Heart left ventricle (tissue), 16 donors: ENCODE measurements around the gene CLEC12A. TPM values are rescaled to one million over a fixed set of nuclear protein-coding genes. Genes with fewer than 3 reads are reported as not detected.
"Not testable (repeated sequence)": the region's sequence is repeated elsewhere in the genome, so short reads cannot be mapped to it uniquely, and the experiment has no call there.

Source experiments
- ATAC-seq, 4 donors: fragments of 200-7000 bp; cut with Tn5 transposase; one replicate each; pipeline ENCODE4 v1.9.1; 2020 to 2022; ENCODE audit warnings: moderate library complexity in 4 of 4, mild to moderate bottlenecking in 3 of 4, moderate number of reproducible peaks in 1 of 4
- DNase-seq, 5 donors: peaks; one replicate each; pipeline ENCODE4 v3.0.0-alpha.2; 2020
- H3K27ac ChIP-seq, 12 donors: fragments of 200-600 bp; sonication (generic) in 4 of 12; one replicate each; pipeline versions ENCODE4 v1.5.0 to v1.8.0; 2016 to 2022; ENCODE audit warnings: mild to moderate bottlenecking in 2 of 12
- H3K27me3 ChIP-seq, 9 donors: fragments of 200-600 bp; sonication (generic) in 2 of 9; one replicate each; pipeline versions ENCODE4 v1.5.1 to v1.8.0; 2016 to 2022; ENCODE audit warnings: mild to moderate bottlenecking in 3 of 9
- H3K36me3 ChIP-seq, 9 donors: fragments of 200-600 bp; sonication (generic) in 2 of 9; one replicate each; pipeline versions ENCODE4 v1.5.0 to v1.8.0; 2018 to 2022; ENCODE audit warnings: mild to moderate bottlenecking in 2 of 9
- H3K4me1 ChIP-seq, 12 donors: fragments of 200-600 bp; sonication (generic) in 4 of 12; one replicate each; pipeline versions ENCODE4 v1.5.0 to v1.8.0; 2016 to 2022; ENCODE audit warnings: mild to moderate bottlenecking in 3 of 12
- H3K4me3 ChIP-seq, 12 donors: fragments of 200-600 bp; sonication (generic) in 4 of 12; one replicate each; pipeline versions ENCODE4 v1.5.0 to v1.8.0; 2017 to 2022; ENCODE audit warnings: mild to moderate bottlenecking in 9 of 12, moderate library complexity in 4 of 12
- H3K9me3 ChIP-seq, 12 donors: fragments of 200-600 bp; sonication (generic) in 4 of 12; one replicate each; pipeline versions ENCODE4 v1.5.0 to v1.8.0; 2016 to 2022; ENCODE audit warnings: mild to moderate bottlenecking in 1 of 12
- CTCF ChIP-seq, 12 donors: fragments of 200-600 bp; sonication (generic) in 4 of 12; IDR thresholded peaks; one replicate each; pipeline versions ENCODE4 v1.5.0 to v1.8.0; 2018 to 2022; ENCODE audit warnings: antibody characterized with exemption in 12 of 12, mild to moderate bottlenecking in 5 of 12
- POLR2A ChIP-seq, 2 donors: fragments of 450-650 bp; IDR thresholded peaks; one replicate each; pipeline ENCODE4 v1.6.1; 2017; ENCODE audit warnings: antibody characterized with exemption in 2 of 2, mild to moderate bottlenecking in 2 of 2, moderate library complexity in 2 of 2
- WGBS, 4 donors: extraction: QIAGEN DNeasy Blood & Tissue Kit in 2 of 4; methylation state at CpG; one replicate each; pipeline versions ENCODE4 v1.1.5 to v1.1.7; 2013 to 2018; 5-methylcytosine and 5-hydroxymethylcytosine counted together
- intact Hi-C, 10 donors: fragments of 100-400 bp; cut with DNase I; formaldehyde crosslinking; loops; one replicate each; pipeline versions ENCODE4 v1.11.1 to v1.14.2; 2022
- polyA plus RNA-seq, 2 donors: library from polyadenylated mRNA; stranded (reverse); fragments of 200-250 nt; gene quantifications; one replicate each; pipeline ENCODE4 v1.2.3, GENCODE V29; 2013
- total RNA-seq, 9 donors: library from RNA; depleted of rRNA in 2 of 9; stranded (reverse); fragments of >200 nt in 2 of 9; fragmentation: NEBNext Ultra II Directional in 3 of 9; extraction: Animal tissue kit (Norgen Biotek cat#: 25700) in 3 of 9; gene quantifications; one replicate each; pipeline versions ENCODE4 v1.1.0 to v1.2.4, GENCODE V29; 2016 to 2023
- donor health status: ischemic (EF 13 %, LVEDD 7.1; RV severe dilation, severe dysfunction).
- donor health status: healthy with polysubstance abuse.
- donor health status: DM: no; HTN: yes; CAD: no.
- donor health status: DM: no; HTN: no; CAD: no.
- donor health status: ischemic (EF 25% LVEDD 6.9; RV normal size, moderate dysfunction).
- donor health status: ischemic (EF 25% LVEDD 5.7; RV mildly dilated, moderate dysfunction).
- donor health status: healthy.
- donor health status: DM: yes; HTN: yes; CAD: no.
- donor health status: ischemic (EF 35%, LVEDD 5.7; RV mildly dilated, moderate dysfunction).
- donor health status: nonischemic (EF 11% LVEDD 7.7; RV severe dilation, severe dysfunction).
- donor health status: DM: yes; HTN: yes; CAD: no.
- donor health status: PGD.
- donor health status: ischemic (EF 29% LVEDD 5.4; RV normal size, mild dysfunction).
- donor health status: nonischemic (EF 23%, LVEDD 6.1; RV moderate dilation, normal function).

Gene CLEC12A
- total and polyA plus RNA-seq, 11 donors: 0.20 to 16.8 (median 1.1) TPM; not detected in 2

GRCh38 chr12:9975614-9976013 lies 4.4 kb downstream of the CLEC12A start:
- Histone ChIP-seq H3K27ac (no peak overlapping the region), H3K9me3 (no peaks in the 10 kb centered on the region), H3K4me3 (no peak overlapping the region), H3K27me3 (no peaks in the 10 kb centered on the region), H3K4me1 (peaks cover 0 to 10% (median 0%) of the 10 kb centered on the region in 12 donors), H3K36me3 (no peaks in the 10 kb centered on the region)
- TF ChIP-seq POLR2A (IDR thresholded peaks at IDR 0.05) (no peak), CTCF (IDR thresholded peaks at IDR 0.05) (no peak)
- intact Hi-C loops: no loop called here
- 83 to 87% (median 85%) methylated on average over 2 of the region's 2 CpGs for WGBS, 4 donors
- DNase-seq (no peak), ATAC-seq (no peak)

- H3K27ac ChIP-seq, DNase-seq, intact Hi-C loops, H3K4me1 ChIP-seq, H3K27me3 ChIP-seq, ATAC-seq, H3K4me3 ChIP-seq, H3K9me3 ChIP-seq, H3K36me3 ChIP-seq: not testable (repeated sequence)
- 44 to 62% (median 56%) methylated on average over 5 of the region's 5 CpGs for WGBS, 4 donors
These were observed 5.4 kb downstream of the CLEC12A start for GRCh38 chr12:9976626-9977025.

GRCh38 chr12:9977916-9978315 lies 6.7 kb downstream of the CLEC12A start:
- no peak overlapping the region for H3K4me3 ChIP-seq
- no peaks in the 10 kb centered on the region for H3K27me3 ChIP-seq
- peaks cover 0 to 7% (median 0%) of the 10 kb centered on the region in 9 donors for H3K36me3 ChIP-seq
- DNase-seq (no peak), ATAC-seq (no peak)
- no peaks in the 10 kb centered on the region for H3K9me3 ChIP-seq
- peaks cover 0 to 10% (median 0%) of the 10 kb centered on the region in 12 donors for H3K4me1 ChIP-seq
- TF ChIP-seq POLR2A (IDR thresholded peaks at IDR 0.05) (no peak), CTCF (IDR thresholded peaks at IDR 0.05) (no peak)
- intact Hi-C loops: no loop called here
- H3K27ac ChIP-seq: no peak overlapping the region

GRCh38 chr12:9980126-9980525 lies 8.9 kb downstream of the CLEC12A start:
- H3K27me3 ChIP-seq: no peaks in the 10 kb centered on the region
- intact Hi-C loops: no loop called here
- DNase-seq (no peak), ATAC-seq (no peak)
- peaks cover 0 to 18% (median 0%) of the 10 kb centered on the region in 9 donors for H3K36me3 ChIP-seq
- peaks cover 0 to 5% (median 0%) of the 10 kb centered on the region in 12 donors for H3K4me1 ChIP-seq
- no peaks in the 10 kb centered on the region for H3K9me3 ChIP-seq
- H3K27ac ChIP-seq: no peak overlapping the region
- TF ChIP-seq CTCF (IDR thresholded peaks at IDR 0.05): no peak
- no peak for TF ChIP-seq POLR2A (IDR thresholded peaks at IDR 0.05)
- 72 to 77% (median 74%) methylated on average over 3 of the region's 3 CpGs for WGBS, 4 donors
- no peak overlapping the region for H3K4me3 ChIP-seq

GRCh38 chr12:9991876-9992275 lies 20.7 kb downstream of the CLEC12A start:
- no peak for DNase-seq
- no peak for ATAC-seq
- Histone ChIP-seq H3K4me1 (no peaks in the 10 kb centered on the region), H3K9me3 (no peaks in the 10 kb centered on the region), H3K4me3 (peak overlapping the region in 1 of 12 donors; percentile 3), H3K27me3 (peaks cover 0 to 12% (median 0%) of the 10 kb centered on the region in 9 donors), H3K36me3 (no peaks in the 10 kb centered on the region), H3K27ac (peak overlapping the region in 1 of 12 donors; percentile 54)
- intact Hi-C loops: no loop called here
- 68 to 78% (median 77%) methylated on average over 3 of the region's 3 CpGs for WGBS, 4 donors
- TF ChIP-seq POLR2A (IDR thresholded peaks at IDR 0.05) (no peak), CTCF (IDR thresholded peaks at IDR 0.05) (no peak)
